HG02943 (cell line): ENCODE results near the gene GPR107.

Experiments used
- ATAC-seq: cut with Tn5 transposase; IDR thresholded peaks from one replicate; pipeline ENCODE4 v1.9.1; 2021; ENCODE audit warnings: mild to moderate bottlenecking, low read depth, moderate library complexity; ENCODE audit not compliant: unreplicated experiment

Gene GPR107

GRCh38 chr9:130155647-130156046 lies 101.9 kb downstream of the GPR107 start:
- no peak for ATAC-seq

DNA sequence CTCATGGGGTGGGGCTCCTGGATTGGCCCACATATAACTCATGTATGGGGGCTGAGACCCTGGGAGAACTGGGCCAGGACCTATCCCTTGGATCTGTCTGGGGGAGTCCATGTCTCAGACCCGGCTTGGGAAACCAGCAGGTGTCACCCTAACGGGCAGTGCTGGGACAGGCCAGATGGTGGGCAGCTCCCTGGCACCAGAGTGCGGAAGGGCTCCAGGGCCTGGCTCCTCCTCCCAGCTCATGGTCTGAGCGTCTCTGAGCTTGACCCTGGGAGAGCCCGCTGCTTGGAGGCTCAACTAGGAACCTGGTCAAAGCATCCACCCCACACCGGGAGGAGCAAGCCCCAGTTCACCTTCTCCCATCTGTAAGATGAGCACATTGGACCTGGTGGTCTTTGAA lies 103.0 kb downstream of the GPR107 start:
- ATAC-seq: no peak

DNA sequence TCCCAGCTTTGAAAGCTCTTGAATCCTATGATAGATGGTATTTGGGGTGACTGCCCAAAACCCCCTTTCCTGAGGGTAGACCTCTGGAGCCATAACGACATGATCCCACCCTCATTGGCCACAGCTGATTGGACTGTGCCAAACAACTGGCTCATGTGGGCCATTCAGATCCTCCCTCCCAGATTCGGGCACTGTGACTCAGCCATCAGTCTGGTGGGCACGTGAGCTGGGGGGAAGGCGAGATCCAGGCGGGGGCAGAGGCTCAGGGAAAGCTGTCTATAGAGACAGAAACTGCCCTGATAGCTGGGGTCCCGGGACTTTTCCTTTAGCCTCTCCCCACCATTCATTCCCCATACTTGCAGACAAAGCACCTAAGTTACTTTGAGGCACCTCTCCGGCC lies 103.4 kb downstream of the GPR107 start:
- ATAC-seq: no peak

- ATAC-seq: no peak
Observed at GRCh38 chr9:130158001-130158400, 104.3 kb downstream of the GPR107 start.

DNA sequence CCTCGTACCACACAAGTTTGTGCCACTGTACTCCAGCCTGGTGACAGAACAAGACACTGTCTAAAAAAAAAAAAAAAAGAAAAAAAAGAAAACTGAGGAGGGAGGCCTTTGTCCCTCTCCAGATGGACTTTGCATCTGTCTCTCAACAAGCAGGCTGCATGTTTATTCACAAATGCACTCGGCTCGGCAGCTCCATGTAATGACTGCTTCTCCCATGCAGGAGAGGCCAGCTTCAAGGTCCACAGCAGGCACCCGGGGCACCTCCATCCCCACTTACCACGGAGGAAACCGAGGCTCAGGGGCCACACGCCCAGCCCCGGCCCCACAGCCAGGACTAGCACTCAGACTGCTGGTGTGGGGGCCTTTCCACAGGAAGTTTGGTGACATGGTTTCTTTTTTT lies 105.4 kb downstream of the GPR107 start:
- ATAC-seq: no peak

DNA sequence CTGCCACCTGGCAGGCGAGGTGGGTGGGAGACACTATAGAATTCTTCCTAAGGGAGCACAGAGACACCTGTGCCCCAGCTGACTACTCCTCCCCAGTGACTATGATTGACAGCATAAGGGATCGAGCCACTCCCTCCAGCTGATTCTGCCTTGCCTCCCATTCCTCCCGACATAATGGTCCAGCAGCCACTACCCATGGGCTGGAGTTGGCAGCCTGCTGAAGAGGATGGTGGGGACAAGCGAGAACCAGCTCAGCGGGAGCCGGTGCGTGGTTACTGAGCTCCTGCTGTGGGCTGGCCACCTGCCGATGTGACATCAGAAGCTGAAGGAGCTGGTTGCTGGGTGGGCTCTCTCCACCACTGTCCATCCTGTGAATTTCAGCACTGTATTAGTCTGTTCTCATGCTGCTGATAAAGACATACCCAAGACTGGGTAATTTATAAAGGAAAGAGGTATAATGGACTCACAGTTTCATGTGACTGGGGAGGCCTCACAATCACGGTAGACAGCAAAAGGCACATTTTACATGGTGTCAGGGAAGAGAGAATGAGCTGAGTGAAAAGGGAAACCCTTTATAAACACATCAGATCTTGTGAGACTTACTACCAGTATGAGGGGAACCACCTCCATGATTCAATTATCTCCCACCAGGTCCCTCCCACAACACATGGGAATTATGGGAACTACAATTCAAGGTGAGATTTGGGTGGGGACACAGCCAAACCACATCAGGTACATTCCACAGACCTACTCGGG lies 106.4 kb downstream of the GPR107 start:
- no peak for ATAC-seq

GRCh38 chr9:130160862-130161470 lies 107.3 kb downstream of the GPR107 start:
- ATAC-seq: no peak

DNA sequence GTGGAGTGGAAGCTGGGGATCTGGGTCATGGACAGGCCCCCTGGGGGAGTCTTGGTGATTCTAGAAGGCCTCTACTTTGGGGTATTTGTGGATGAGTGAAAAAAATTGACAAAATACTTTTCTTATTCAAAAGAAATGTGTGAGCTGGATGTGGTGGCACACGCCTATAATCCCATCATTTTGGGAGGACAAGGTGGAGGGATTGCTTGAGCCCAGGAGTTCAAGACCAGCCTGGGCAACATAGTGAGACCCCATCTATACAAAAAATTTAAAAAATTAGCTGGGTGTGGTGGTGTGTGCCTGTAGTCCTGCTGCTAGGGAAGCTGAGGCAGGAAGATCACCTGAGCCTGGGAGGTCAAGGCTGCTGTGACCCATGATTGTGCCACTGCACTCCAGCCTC lies 111.9 kb downstream of the GPR107 start:
- no peak for ATAC-seq

DNA sequence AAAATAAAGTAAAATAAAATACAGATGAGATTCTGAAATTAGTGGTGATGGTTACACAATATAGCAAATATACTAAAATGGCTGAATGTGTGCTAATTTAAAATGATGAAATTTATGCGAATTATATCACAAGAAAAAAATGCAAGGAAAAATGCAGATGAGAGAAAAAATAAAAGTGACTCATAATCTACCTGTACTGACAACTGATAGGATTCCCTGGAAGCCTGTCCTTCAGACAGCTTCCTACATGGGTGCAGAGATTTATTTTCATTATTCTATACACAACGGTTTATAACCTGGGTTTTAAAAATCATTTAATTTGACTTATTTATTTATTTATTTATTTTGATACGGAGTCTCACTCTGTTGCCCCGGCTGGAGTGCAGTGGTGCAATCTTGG lies 112.7 kb downstream of the GPR107 start:
- no peak for ATAC-seq

DNA sequence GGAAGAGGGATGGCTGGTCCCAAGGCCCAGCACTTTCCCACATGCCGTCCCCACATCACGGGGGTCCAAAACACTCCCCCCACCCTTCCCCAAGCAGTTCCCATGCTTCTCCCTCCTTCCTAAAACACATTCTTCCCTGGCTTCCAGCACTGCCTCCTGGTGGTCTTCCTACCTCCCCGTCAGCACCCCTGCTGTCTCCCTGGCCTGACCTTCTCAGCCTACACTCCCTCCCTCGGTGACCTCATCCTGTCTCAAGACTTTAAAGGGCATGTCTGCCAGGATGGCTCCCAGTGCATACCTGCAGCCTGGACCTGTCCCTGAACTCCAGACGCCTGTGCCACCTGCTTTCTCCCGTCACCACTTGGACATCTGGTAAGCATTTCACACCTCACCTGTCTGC lies 114.2 kb downstream of the GPR107 start:
- ATAC-seq: no peak

DNA sequence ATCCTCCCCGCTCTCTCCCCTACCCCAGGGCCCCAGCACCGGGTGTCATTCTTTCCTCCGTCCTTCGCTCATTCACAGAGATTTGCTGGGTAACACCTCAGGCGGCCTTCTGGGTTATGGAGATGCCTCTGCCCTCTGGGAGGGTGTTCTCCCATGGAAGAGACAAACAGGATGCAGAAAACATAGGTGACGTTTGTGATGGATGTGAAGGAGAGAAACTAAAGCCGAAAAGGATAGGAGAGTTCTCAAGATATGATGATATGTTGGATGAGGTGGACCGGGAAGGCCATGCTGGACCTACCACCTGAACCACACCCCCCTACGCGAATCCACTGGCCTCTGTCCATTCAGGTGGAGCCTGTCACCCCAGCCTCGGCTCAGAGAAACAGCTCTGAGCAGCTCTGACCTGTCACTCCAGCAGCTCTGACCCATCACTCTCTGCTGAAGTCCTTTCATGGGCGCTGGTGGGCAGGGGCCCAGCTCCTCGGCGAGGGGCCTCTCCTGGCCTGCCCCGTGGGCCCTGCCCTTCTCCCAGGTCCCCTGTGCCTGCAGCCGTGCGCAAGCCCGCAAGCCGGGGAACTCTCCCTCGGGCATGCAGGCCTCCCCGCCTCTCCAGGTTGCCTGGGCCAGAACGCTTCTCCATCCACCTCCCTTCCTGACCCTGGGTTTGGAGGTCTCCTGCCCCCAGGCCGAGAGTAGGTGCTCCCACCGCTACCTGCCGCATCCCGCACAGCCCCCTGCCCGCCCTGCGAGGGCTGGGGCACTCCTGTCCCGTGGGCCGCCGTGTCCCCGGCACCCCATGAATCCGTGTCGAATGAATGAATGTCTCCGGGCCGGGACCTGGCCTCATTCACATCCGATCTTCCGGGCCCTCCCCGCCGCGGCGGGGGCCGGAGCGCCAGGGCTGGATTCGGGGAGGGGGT lies 117.8 kb downstream of the GPR107 start:
- no peak for ATAC-seq

GRCh38 chr9:130172161-130172857 lies 118.6 kb downstream of the GPR107 start, which contains the start of gene NCS1:
Gene NCS1, plus strand, starts transcription at chr9:130172404. Its CDS starts 260 bp downstream, at chr9:130172664.
- ATAC-seq: no peak

DNA sequence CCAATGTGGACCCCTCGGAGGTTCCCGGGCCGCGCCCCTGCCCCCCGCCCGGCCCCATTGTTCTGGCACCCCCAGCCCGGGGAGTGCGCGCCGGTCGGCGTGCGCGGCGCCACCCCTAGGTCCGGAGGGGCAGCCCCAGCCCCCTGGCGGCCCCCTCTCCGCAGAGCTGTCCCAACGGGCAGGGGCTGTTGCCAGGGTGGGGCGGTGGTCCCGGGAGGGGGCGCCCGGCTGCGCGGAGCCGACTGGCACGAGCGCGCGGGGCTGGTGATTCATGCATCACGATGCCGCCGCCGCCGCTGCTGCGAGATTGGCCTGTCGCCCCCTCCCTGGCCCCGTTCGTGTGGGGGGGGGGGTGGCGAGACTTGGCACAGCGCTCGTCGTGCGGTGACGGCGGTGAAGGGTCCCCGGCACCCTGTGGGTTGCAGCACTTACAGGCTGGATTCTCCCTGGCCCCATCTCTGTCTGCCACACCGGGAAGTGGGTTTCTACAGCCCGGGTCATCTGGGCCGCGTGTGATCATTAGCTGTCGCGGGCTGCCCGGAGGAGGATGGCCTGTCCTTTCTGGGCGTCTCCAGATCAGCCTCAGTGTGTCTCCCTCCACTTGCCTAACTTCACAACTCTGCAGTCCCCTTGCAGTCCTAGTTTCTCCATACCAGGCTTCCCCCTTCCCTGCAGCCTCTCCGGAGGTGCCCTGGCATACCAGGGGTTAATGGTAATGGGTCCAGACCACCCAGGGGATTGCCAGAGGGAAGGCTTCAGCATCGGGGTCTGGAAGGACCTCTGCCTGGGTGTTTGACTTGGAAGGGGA lies 119.4 kb downstream of the GPR107 start:
- no peak for ATAC-seq

GRCh38 chr9:130173666-130173983 lies 119.9 kb downstream of the GPR107 start:
- no peak for ATAC-seq

GRCh38 chr9:130174025-130174424 lies 120.3 kb downstream of the GPR107 start:
- ATAC-seq: no peak

- ATAC-seq: no peak
Observed at GRCh38 chr9:130174920-130175321, 121.2 kb downstream of the GPR107 start.

- ATAC-seq: no peak
Observed at GRCh38 chr9:130175355-130175754, 121.6 kb downstream of the GPR107 start.

GRCh38 chr9:130176760-130177159 lies 123.1 kb downstream of the GPR107 start:
- no peak for ATAC-seq

- no peak for ATAC-seq
Observed at GRCh38 chr9:130177898-130178805, 124.4 kb downstream of the GPR107 start.
